HAP-1 (cell line): Measurements from ENCODE around the gene KCNJ12.
"Not testable (repeated sequence)": the region's sequence is repeated elsewhere in the genome, so short reads cannot be mapped to it uniquely, and the experiment has no call there.

ENCODE experiments used
- DNase-seq, 2 experiments: peaks; one replicate each; pipeline ENCODE4 v3.0.0-alpha.2; 2016 to 2020; ENCODE audit warnings: low spot score in 2 of 2
- H3K27me3 ChIP-seq: fragments of 250-450 bp; sonication (Bioruptor Pico); 2 replicates; pipeline ENCODE4 v1.5.1; 2020; ENCODE audit warnings: low read depth, mild to moderate bottlenecking, moderate library complexity
- H3K36me3 ChIP-seq: fragments of 250-450 bp; sonication (Bioruptor Pico); replicated peaks from 2 replicates; pipeline ENCODE4 v1.5.1; 2020; ENCODE audit warnings: mild to moderate bottlenecking
- H3K4me1 ChIP-seq: fragments of 250-450 bp; sonication (Bioruptor Pico); 2 replicates; pipeline ENCODE4 v1.5.1; 2020; ENCODE audit warnings: mild to moderate bottlenecking
- H3K4me3 ChIP-seq: fragments of 250-450 bp; sonication (Bioruptor Pico); 2 replicates; pipeline ENCODE4 v1.5.1; 2020; ENCODE audit warnings: mild to moderate bottlenecking, moderate library complexity
- H3K9me3 ChIP-seq: fragments of 250-450 bp; sonication (Bioruptor Pico); 2 replicates; pipeline ENCODE4 v1.5.1; 2020; ENCODE audit warnings: mild to moderate bottlenecking, moderate library complexity
- in situ Hi-C: fragments of 300-500 bp; cut with MboI; formaldehyde crosslinking; loops from 3 replicates; pipeline ENCODE4 v1.14.3; 2020; ENCODE audit warnings: low sequenced_read_pairs, inconsistent platforms, mixed read lengths

The KCNJ12 gene

DNA sequence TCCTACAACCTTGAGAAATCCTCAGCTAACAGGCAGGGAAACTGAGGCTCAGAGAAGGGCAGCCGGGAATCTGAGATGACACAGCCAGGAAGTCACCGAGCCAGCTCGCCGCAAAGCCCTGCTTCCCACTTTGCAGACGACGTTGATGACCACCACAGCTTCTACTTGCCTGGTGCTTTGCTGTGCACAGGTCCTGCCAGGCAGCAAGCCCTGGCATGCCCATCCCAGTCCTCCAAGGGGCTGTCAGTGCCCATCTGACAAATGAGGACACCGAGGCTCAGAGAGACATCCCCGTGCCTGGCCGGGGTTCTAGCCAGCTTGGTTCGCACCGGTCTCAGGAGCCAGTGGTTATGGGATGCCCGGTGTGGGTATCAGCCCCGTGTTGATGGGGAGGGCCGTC lies 20.1 kb downstream of the KCNJ12 start:
- in situ Hi-C loops: no loop called here
- H3K4me3 ChIP-seq: no peak overlapping the region
- no peak for DNase-seq
- H3K27me3 ChIP-seq: no peaks in the 10 kb centered on the region
- no peaks in the 10 kb centered on the region for H3K36me3 ChIP-seq
- no peaks in the 10 kb centered on the region for H3K4me1 ChIP-seq
- H3K9me3 ChIP-seq: no peaks in the 10 kb centered on the region

DNA sequence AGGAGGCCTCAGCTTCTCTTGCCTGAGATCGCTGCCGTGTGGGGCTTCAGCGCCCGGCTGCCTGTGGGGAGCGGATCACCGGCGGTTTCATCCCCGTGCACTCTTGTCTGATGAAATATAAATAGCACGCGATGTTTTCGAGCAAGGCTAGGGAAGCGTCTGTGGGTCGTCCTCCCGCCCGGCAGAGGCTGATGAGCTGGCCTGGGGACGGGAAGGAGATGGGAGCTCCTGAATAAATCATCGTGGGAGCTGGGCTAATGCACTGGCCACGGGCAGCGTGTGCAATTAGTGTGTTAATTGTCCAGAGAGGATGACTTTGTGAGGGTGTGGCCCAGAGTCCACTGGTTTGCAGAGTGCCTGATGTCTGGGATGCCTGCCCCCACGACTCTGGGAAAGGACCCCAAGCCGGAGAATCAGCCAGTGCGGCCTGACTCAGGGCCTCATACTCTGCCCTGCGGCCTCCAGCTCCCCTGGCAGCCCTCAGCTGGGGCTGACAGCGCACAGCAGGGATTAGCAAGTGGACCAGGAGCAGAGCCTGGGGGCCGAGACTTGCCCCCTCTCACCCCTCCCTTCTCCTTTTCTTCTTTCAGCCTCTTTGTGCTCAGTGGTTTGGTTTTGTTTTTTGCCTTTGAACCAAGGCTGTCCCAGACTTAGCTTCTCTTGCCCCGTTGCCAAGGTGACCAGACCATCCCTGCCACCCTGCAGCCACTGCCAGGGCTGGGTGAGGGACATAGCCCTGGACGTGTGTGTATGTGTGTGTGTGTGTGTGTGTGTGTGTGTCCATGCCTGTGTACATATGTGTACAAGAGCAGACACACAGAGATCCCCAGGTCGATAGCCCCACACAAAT lies 21.4 kb downstream of the KCNJ12 start:
- no peak for DNase-seq
- in situ Hi-C loops: no loop called here
- no peaks in the 10 kb centered on the region for H3K36me3 ChIP-seq
- H3K4me1 ChIP-seq: no peaks in the 10 kb centered on the region
- no peaks in the 10 kb centered on the region for H3K27me3 ChIP-seq
- no peak overlapping the region for H3K4me3 ChIP-seq
- no peaks in the 10 kb centered on the region for H3K9me3 ChIP-seq

DNA sequence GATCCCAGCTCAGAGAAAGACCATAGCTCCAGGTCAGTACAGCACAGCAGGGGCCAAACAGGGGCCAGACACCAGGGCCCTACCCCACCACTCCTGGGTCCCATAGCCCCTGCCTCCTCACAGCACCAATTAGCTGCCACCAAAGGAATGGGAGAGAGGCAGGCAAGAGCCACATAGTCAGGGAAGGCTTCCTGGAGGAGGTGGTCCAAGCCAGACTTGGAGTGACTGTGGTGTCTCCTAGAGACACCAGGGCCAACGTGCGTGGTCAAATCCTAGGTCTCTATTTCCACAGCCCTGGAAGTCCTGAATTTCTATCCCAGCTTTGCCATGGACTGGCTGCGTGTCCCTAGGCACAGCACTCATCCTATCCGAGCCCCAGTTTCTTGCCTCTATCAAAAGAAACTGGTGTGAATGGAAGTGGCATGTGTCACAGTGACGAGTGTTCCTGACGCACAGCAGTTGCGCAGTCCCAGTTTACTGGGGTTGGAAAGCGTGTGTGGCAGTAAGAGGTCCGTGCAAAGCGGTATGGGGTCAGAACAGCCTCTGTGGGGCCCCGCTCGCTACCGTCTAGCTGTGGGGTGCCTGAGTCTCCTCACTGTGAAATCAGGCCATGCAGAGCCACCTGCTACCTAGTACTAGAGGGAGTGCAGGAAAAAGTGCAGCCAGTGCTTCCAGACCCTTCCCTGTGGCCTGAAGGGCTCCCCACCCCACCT lies 23.5 kb downstream of the KCNJ12 start:
- H3K4me1 ChIP-seq: no peaks in the 10 kb centered on the region

DNA sequence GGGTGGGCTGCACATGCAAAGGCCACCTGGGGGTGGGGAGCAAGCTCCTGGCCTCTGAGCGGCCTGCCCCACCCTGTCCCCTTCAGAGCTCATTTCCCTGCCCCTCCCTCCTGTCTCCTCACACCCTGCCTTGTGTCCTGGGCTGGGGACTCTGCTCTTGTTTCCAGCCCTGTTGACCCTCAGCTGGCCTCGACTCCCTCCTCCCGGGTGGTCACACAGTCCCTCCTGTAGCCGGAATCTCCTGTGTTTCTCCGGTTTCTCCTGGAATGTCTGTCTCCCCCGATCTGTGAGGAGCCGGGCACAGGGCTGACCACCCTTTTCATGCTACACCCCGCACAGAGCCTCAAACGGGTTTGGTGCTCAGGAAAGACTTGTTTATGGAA lies 24.0 kb downstream of the KCNJ12 start:
- not testable (repeated sequence) for H3K27me3 ChIP-seq, H3K4me3 ChIP-seq, H3K36me3 ChIP-seq, H3K4me1 ChIP-seq, DNase-seq, H3K9me3 ChIP-seq
- in situ Hi-C loops: loop anchor here (5.0 kb wide), 1 partner anchor 287 kb away; no protein-coding TSS in a partner anchor

More for the DNA sequence above, 23.5 kb downstream of the KCNJ12 start:
- H3K4me3 ChIP-seq: no peak overlapping the region
- H3K36me3 ChIP-seq: no peaks in the 10 kb centered on the region
- no peaks in the 10 kb centered on the region for H3K9me3 ChIP-seq
- no peaks in the 10 kb centered on the region for H3K27me3 ChIP-seq
- no peak for DNase-seq
- in situ Hi-C loops: loop anchor here (5.0 kb wide), 1 partner anchor 288 kb away; no protein-coding TSS in a partner anchor

DNA sequence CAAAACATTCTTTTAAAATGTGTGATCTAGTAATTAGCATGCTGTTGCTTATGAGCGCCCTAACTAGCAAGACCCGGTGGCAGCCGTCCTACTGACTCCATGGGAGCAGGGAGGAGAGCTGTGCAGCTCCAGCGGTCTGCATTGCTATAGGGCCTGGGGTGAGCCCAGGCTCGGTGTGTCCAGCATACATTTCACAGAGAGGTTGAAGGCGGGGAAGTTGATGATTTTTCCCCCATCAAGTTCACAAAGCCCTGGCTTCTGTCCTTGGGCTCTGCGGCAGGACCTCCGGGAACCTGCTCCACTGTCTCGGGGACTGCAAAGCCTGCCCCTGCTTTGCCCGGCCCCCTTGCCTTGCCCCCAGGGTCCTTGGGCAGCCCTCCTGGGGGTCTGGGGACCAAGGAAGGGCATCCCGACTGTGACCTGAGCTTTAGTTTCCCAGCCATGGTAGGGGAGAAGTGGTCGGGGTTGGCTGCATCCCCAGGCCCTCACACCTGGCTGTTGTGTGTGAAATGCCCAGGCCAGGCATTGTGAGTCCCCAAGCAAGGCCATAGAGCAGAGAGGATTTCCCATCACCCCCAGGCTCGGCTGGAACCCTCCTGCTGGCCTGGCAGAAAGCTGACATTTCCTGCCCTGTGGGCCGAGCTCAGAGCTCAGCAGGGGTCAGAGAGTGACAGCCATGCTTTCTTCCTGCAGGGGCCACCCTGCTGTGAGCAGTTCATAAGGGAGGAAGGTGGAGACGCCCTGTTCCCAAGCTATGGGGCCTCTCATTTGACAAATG lies 24.8 kb downstream of the KCNJ12 start:
- Histone ChIP-seq H3K4me3 (no peak overlapping the region), H3K27me3 (no peaks in the 10 kb centered on the region), H3K4me1 (no peaks in the 10 kb centered on the region), H3K36me3 (no peaks in the 10 kb centered on the region), H3K9me3 (no peaks in the 10 kb centered on the region)
- no peak for DNase-seq
- in situ Hi-C loops: loop anchor here (5.0 kb wide), 1 partner anchor 286 kb away; no protein-coding TSS in a partner anchor

DNA sequence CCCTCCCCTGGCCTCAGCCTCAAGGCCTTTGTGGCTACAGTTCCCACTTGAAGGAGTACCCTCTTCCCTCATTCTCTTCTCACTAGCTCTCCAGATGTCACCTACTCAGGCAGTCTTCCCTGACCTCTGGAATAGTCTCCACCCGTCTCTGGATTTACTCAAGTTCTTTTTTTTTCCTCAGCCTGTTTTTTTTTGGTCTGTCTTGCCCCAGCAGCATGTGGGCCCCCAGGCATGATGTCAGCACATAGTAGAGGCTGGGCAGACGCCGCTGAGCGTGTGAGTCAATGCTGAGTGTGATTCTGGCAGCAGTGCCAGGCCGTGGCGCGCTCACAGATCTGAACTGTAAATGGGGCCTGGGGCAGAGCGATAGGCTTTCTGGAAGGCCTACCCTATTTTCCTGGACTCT lies 26.0 kb downstream of the KCNJ12 start:
- not testable (repeated sequence) for DNase-seq, H3K4me1 ChIP-seq, H3K36me3 ChIP-seq, H3K4me3 ChIP-seq, H3K27me3 ChIP-seq, H3K9me3 ChIP-seq
- in situ Hi-C loops: loop anchor here (5.0 kb wide), 1 partner anchor 285 kb away; no protein-coding TSS in a partner anchor

DNA sequence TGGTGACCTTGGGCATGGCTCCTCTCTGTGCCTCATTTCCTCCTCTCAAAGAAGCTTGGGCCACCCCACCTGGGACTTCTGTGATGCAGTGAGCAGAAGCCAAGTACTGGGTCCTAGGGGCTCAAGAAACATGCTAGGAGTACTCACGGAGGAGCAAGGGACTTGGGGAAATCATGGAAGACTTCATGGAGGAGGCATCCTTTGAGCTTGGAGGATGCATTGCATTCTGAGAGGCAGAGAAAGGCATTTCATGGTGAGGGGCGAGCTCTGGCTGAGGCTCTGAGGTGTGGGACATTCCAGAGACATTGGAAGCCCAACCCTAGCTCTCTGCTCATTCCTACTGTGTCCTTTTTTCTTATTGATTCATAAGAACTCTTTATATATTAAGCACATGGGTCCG lies 26.8 kb downstream of the KCNJ12 start:
- in situ Hi-C loops: loop anchor here (5.0 kb wide), 1 partner anchor 284 kb away; no protein-coding TSS in a partner anchor
- not testable (repeated sequence) for H3K36me3 ChIP-seq, H3K4me1 ChIP-seq, H3K4me3 ChIP-seq, DNase-seq, H3K9me3 ChIP-seq, H3K27me3 ChIP-seq

DNA sequence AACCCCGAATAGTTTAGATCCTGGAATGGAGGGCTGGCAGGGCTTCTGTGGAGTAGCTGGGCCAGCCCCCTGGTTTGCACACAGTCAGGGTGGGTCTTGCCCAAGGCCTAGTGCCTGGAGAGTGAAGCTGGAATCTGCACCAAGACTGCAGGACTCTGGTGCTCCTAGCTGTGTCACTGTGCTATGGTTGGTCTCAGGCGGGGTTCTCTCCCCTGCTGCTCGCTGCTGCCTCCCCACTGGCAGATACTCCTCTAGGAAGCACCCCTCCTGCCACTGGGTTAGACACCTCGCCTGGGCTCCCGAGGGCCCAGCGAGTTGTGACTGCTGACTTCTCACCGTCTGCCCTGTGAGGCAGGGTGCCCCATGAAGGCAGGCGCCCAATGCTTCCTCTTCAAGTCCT lies 27.9 kb downstream of the KCNJ12 start:
- H3K27me3 ChIP-seq, H3K4me3 ChIP-seq, H3K9me3 ChIP-seq, H3K4me1 ChIP-seq, DNase-seq, H3K36me3 ChIP-seq: not testable (repeated sequence)
- in situ Hi-C loops: loop anchor here (5.0 kb wide), 1 partner anchor 283 kb away; no protein-coding TSS in a partner anchor

DNA sequence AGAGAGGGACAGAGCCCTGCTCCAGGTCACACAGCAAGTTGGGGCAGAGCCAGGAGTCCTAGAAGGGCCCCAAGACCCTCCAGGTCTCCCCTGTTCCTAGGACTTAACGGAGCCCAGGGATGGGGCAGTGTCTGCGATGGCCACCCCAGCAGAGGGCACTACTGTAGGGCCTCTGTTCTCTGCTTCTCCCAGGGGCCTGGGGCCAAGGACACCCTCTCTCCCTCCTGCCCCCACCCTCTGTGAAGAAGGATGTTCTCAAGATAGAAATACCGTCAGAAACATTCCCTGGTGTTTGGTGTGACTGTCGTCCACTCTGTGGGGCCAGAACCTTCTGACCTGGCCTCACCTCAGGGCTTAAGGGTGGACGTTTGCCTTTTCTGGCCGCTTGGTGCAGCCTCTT lies 28.4 kb downstream of the KCNJ12 start:
- not testable (repeated sequence) for H3K27me3 ChIP-seq, H3K36me3 ChIP-seq, DNase-seq, H3K4me3 ChIP-seq, H3K9me3 ChIP-seq, H3K4me1 ChIP-seq
- in situ Hi-C loops: loop anchor here (5.0 kb wide), 1 partner anchor 283 kb away; no protein-coding TSS in a partner anchor

DNA sequence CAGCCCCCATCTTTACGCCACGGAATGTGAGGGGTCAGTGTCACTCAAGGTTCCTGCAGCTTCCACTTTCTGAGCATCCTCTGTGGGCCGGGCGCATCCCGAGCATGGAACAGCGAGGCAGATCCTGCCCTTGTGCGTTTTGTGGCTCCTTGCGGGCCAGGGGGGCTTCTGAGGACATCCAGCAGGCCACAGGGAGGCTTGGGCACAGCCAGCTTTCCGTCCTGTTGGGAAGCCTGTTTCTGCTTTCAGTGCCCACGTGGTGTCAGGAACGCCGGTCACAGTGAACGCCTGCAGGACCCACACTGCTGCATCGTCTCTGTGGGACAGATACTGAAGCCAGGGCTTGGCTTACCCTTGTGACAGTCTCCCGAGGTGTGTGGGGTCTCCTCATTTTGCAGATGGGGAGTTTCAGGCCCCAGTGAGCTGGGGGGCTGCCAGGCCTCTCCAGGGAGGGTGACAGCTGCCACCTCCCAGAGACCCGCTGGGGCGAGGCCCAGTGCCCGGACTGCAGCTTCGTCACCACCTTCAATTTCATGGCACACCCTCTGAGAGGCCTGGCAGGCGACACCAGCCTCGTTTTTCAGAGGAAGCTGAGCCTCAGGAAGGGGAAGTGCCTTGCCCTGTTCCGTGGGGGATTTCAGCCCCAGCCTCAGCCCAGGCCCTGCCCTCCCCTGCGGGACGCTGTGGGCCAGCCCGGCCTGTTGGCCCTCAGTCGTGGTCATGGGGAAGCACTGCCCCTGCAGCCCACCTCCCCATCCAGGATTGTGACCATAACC lies 29.0 kb downstream of the KCNJ12 start:
- H3K4me3 ChIP-seq, H3K9me3 ChIP-seq, H3K4me1 ChIP-seq, DNase-seq, H3K36me3 ChIP-seq, H3K27me3 ChIP-seq: not testable (repeated sequence)
- in situ Hi-C loops: loop anchor here (5.0 kb wide), 1 partner anchor 282 kb away; no protein-coding TSS in a partner anchor

DNA sequence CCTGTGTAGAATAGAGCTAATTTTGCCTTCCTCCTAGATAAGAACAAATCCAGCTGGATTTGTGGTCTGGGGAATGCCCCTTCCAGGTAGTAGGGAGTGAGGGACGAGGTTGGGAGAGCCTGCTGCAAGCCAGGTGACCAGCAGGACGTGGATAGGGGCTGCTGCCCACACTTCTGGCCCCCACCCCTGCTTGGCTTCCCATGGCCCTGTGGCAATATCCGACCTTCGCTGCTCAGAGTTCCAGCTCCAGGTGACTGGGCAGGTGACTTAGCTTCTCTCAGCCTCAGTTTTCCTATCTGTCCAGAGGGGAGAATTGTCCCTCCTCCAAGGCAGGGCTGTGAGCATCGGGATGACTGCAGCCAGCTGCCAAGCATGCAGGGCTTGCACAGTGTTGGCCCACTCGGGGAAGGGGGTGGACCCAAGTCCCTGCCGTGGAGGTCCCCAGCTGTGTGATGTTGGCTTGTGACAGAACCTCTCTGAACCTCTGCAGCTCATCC lies 29.8 kb downstream of the KCNJ12 start:
- H3K4me3 ChIP-seq, H3K27me3 ChIP-seq, DNase-seq, in situ Hi-C loops, H3K4me1 ChIP-seq, H3K9me3 ChIP-seq, H3K36me3 ChIP-seq: not testable (repeated sequence)

DNA sequence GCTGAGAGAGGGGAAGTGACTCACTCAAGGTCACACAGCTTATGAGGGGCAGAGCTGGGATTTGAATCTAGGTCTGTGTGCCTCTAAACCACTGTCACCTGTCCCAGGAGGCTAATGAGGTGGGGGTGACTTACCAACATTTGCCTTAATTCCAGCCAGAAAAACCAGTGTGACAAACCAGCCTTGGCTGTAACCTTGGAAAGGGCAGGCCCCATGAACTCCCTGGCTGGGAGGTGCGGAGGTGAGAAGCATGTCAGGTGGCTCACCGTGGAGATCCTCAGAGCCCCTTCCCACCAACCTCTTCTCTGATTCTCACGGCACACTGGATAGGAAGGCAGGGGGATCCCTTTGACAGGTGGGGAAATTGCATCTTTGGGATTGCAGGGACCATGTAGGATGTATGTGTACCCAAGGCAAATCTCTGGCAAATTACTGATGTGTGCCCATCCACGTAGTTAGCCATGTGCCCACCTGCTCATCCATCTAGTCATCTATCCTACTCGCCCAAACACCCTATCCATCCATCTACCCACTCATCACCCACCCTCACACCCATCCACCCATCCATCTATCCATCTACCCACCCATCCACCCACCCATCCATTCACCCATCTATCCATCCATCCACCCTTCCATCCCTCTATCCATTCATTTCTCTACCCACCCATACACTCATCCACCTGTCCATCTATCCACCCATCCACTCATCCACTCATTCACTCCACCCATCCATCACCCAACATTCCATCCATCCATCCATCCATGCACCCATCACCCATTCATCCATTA lies 30.7 kb downstream of the KCNJ12 start:
- H3K27me3 ChIP-seq, H3K36me3 ChIP-seq, in situ Hi-C loops, H3K4me1 ChIP-seq, DNase-seq, H3K9me3 ChIP-seq, H3K4me3 ChIP-seq: not testable (repeated sequence)
